ENCODE results near the gene TMEM217.

GRCh38 chr6:37256692-37257319 lies 1.1 kb downstream of the TMEM217 start:
- TF ChIP-seq CTCF (conservative IDR thresholded peaks at IDR 0.05 in 1 of 2, IDR thresholded peaks at IDR 0.05 in 1 of 2; ENCODE audit: extremely low read depth in 1 of 2, insufficient read depth in 1 of 2, low read depth in 1 of 2, low read length in 2 of 2) = no peak
- TF ChIP-seq EZH2 (IDR thresholded peaks at IDR 0.05; ENCODE audit: borderline replicate concordance, low read length) = no peak

Measured in mammary epithelial cell (primary cell).